ENCODE results near the gene HIPK2. TPM values are rescaled to one million over a fixed set of nuclear protein-coding genes. Genes with fewer than 3 reads are reported as not detected.
A peak's percentile ranks its signal among the peaks of the same experiment; 100 is the strongest.

Gene HIPK2
- total RNA-seq, 1 donor from 2014 or later, result 27.6 TPM

DNA sequence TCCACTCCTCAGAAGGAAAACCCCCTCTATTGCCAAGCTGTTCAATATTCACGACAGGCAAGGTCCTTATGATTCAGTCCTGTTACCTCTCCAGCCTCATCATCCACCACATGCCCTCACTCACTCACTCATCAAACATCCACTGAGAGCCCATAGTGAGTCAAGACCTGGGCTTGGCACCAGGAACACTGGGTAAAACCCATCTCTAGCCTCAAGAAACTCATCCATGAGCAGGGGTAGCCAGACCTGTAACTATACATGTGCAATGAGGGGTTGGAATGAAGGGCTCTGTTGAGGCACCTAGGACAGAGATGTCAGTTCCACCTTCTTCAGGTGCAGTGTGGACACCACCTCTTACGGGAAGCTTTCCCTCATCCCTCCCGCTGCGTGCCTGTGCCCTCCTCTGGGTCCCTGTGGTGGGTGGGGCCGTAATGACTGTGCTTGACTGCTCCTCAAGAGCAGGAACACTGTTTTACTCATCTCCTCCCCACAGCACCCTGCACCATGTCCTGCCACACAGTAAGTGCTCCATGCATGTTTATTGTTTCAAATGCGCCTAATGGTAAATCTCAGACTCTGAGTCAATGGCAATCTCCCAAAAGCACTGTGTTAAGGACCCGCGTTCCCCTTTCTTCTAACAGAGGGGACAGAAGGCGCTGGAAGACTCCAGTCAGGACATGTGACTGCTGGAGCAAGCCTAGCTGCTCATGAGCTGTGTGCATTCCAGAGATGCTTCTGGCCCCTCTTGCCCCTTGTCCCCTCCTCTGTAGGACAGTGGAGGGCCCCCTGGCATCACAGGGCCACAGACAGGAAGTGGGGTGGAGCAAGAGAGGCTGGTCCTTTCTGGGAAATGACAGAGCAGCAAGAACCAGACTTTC lies 95.4 kb downstream of the HIPK2 start:
- no peaks in the 10 kb centered on the region for H3K27me3 Mint-ChIP-seq (ENCODE audit: low read depth)
- peaks cover 47% of the 10 kb centered on the region for H3K36me3 Mint-ChIP-seq (ENCODE audit: low read depth)
- DNase-seq (ENCODE audit: low spot score), result no peak
- intact Hi-C loops (cut with micrococcal nuclease), result loop anchor here (1.0 to 5.0 kb wide), 7 partner anchors 13 to 450 kb away; partner anchors contain the start of gene UBN2
- peak overlapping the region; percentile 53 for H3K4me3 Mint-ChIP-seq (ENCODE audit: low read depth)
- peak overlapping the region; percentile 92 for H3K27ac Mint-ChIP-seq
- peaks cover 16% of the 10 kb centered on the region for H3K9me3 Mint-ChIP-seq
- H3K4me1 Mint-ChIP-seq (ENCODE audit: low read depth), result peaks cover 55% of the 10 kb centered on the region

- Mint-ChIP-seq H3K27ac (peak overlapping the region; percentile 92), H3K9me3 (peaks cover 13% of the 10 kb centered on the region), H3K4me1 (ENCODE audit: low read depth) (peaks cover 55% of the 10 kb centered on the region), H3K36me3 (ENCODE audit: low read depth) (peaks cover 44% of the 10 kb centered on the region), H3K27me3 (ENCODE audit: low read depth) (no peaks in the 10 kb centered on the region), H3K4me3 (ENCODE audit: low read depth) (peak overlapping the region; percentile 53)
- intact Hi-C loops (cut with micrococcal nuclease), result loop anchor here (1.0 to 5.0 kb wide), 8 partner anchors 12 to 449 kb away; partner anchors contain the start of gene UBN2
- no peak for DNase-seq (ENCODE audit: low spot score)
Measured at GRCh38 chr7:139681812-139682135, 96.0 kb downstream of the HIPK2 start.

DNA sequence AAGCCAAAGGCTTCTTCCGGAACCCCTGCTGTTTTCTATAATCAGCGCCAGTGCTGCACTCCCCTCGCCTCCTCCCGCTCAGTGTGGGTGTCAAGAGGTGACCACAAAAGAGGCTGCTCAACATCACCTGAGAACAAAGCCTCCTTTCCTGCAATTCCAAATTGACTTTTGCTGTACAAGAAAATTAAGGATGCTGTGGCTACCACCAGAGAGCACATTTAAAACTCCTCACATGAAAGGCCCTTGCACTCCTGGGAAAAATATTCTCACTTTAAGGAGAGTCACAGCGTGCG lies 96.4 kb downstream of the HIPK2 start:
- H3K27me3 Mint-ChIP-seq (ENCODE audit: low read depth), result no peaks in the 10 kb centered on the region
- H3K36me3 Mint-ChIP-seq (ENCODE audit: low read depth), result peaks cover 41% of the 10 kb centered on the region
- DNase-seq (ENCODE audit: low spot score), result no peak
- H3K9me3 Mint-ChIP-seq, result peaks cover 9% of the 10 kb centered on the region
- H3K4me1 Mint-ChIP-seq (ENCODE audit: low read depth), result peaks cover 55% of the 10 kb centered on the region
- peak overlapping the region; percentile 92 for H3K27ac Mint-ChIP-seq
- intact Hi-C loops (cut with micrococcal nuclease), result loop anchor here (1.0 to 5.0 kb wide), 3 partner anchors 41 to 449 kb away; partner anchors contain the start of gene UBN2
- H3K4me3 Mint-ChIP-seq (ENCODE audit: low read depth), result peak overlapping the region; percentile 53

GRCh38 chr7:139680676-139681462 lies 96.9 kb downstream of the HIPK2 start:
- intact Hi-C loops (cut with micrococcal nuclease), result loop anchor here (1.0 to 5.0 kb wide), 3 partner anchors 41 to 449 kb away; partner anchors contain the start of gene UBN2
- Mint-ChIP-seq H3K4me1 (ENCODE audit: low read depth) (peaks cover 61% of the 10 kb centered on the region), H3K9me3 (peaks cover 4% of the 10 kb centered on the region), H3K27me3 (ENCODE audit: low read depth) (no peaks in the 10 kb centered on the region), H3K36me3 (ENCODE audit: low read depth) (peaks cover 35% of the 10 kb centered on the region), H3K27ac (peak overlapping the region; percentile 92), H3K4me3 (ENCODE audit: low read depth) (peak overlapping the region; percentile 27)
- DNase-seq (ENCODE audit: low spot score), result peak; percentile 67

GRCh38 chr7:139679731-139680594 lies 97.8 kb downstream of the HIPK2 start:
- peaks cover 67% of the 10 kb centered on the region for H3K4me1 Mint-ChIP-seq (ENCODE audit: low read depth)

GRCh38 chr7:139676390-139676789 lies 101.4 kb downstream of the HIPK2 start:
- intact Hi-C loops (cut with micrococcal nuclease), result no loop called here
- Mint-ChIP-seq H3K4me1 (ENCODE audit: low read depth) (peaks cover 55% of the 10 kb centered on the region), H3K36me3 (ENCODE audit: low read depth) (peaks cover 25% of the 10 kb centered on the region), H3K27me3 (ENCODE audit: low read depth) (no peaks in the 10 kb centered on the region), H3K4me3 (ENCODE audit: low read depth) (no peak overlapping the region), H3K9me3 (no peaks in the 10 kb centered on the region), H3K27ac (no peak overlapping the region)
- DNase-seq (ENCODE audit: low spot score), result no peak

More at GRCh38 chr7:139679731-139680594, 97.8 kb downstream of the HIPK2 start:
- intact Hi-C loops (cut with micrococcal nuclease), result loop anchor here (5.0 kb wide), 2 partner anchors 42 to 448 kb away; partner anchors contain the start of gene UBN2
- Mint-ChIP-seq H3K36me3 (ENCODE audit: low read depth) (peaks cover 30% of the 10 kb centered on the region), H3K27me3 (ENCODE audit: low read depth) (no peaks in the 10 kb centered on the region), H3K9me3 (no peaks in the 10 kb centered on the region), H3K4me3 (ENCODE audit: low read depth) (no peak overlapping the region), H3K27ac (peak overlapping the region; percentile 92)
- DNase-seq (ENCODE audit: low spot score), result no peak

- peaks cover 22% of the 10 kb centered on the region for H3K36me3 Mint-ChIP-seq (ENCODE audit: low read depth)
- intact Hi-C loops (cut with micrococcal nuclease), result no loop called here
- H3K27ac Mint-ChIP-seq, result no peak overlapping the region
- H3K27me3 Mint-ChIP-seq (ENCODE audit: low read depth), result no peaks in the 10 kb centered on the region
- DNase-seq (ENCODE audit: low spot score), result no peak
- H3K4me3 Mint-ChIP-seq (ENCODE audit: low read depth), result no peak overlapping the region
- H3K4me1 Mint-ChIP-seq (ENCODE audit: low read depth), result peaks cover 46% of the 10 kb centered on the region
- H3K9me3 Mint-ChIP-seq, result no peaks in the 10 kb centered on the region
Measured at GRCh38 chr7:139675127-139676125, 102.4 kb downstream of the HIPK2 start.

DNA sequence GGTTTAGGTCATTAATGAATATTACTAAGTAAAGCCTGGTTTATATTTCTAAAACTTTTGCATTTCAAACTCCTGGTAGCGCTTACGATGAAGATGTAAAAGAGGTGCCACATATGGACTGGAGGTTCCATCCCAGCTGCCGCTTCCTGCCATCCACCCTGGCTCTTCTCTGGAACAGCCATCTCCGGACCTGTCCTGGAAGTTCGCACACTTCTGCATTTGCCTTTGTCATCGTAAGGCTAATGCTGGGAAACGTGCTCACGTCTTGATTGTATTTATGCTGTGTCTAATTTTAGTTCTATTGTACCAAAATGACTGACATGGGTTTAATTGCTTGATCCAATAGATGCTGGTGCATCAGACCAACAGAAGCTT lies 103.1 kb downstream of the HIPK2 start:
- Mint-ChIP-seq H3K4me3 (ENCODE audit: low read depth) (no peak overlapping the region), H3K27ac (no peak overlapping the region), H3K36me3 (ENCODE audit: low read depth) (peaks cover 22% of the 10 kb centered on the region), H3K27me3 (ENCODE audit: low read depth) (no peaks in the 10 kb centered on the region), H3K9me3 (no peaks in the 10 kb centered on the region), H3K4me1 (ENCODE audit: low read depth) (peaks cover 46% of the 10 kb centered on the region)
- intact Hi-C loops (cut with micrococcal nuclease), result no loop called here
- no peak for DNase-seq (ENCODE audit: low spot score)

DNA sequence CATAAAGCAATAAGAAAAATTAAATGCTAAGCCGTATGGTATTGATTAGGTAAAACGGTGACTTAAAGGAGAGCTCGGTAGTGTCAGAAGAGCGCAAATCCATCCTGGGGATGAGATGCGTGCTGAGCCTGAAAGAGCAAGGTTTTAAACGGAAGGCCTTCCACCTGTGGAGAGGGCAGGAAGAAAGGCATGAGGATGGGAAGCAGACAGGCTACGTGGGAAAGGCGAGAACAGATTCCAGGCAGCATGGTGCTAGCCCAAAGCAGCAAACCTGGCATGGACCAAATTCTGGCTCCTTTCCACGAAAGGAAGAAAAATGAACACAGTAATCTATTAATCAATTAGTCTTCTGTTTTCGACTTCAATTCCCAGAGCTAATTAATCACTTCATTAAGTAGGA lies 103.5 kb downstream of the HIPK2 start:
- Mint-ChIP-seq H3K27ac (no peak overlapping the region), H3K4me1 (ENCODE audit: low read depth) (peaks cover 46% of the 10 kb centered on the region), H3K4me3 (ENCODE audit: low read depth) (no peak overlapping the region), H3K36me3 (ENCODE audit: low read depth) (peaks cover 21% of the 10 kb centered on the region), H3K9me3 (no peaks in the 10 kb centered on the region), H3K27me3 (ENCODE audit: low read depth) (no peaks in the 10 kb centered on the region)
- intact Hi-C loops (cut with micrococcal nuclease), result no loop called here
- DNase-seq (ENCODE audit: low spot score), result no peak

DNA sequence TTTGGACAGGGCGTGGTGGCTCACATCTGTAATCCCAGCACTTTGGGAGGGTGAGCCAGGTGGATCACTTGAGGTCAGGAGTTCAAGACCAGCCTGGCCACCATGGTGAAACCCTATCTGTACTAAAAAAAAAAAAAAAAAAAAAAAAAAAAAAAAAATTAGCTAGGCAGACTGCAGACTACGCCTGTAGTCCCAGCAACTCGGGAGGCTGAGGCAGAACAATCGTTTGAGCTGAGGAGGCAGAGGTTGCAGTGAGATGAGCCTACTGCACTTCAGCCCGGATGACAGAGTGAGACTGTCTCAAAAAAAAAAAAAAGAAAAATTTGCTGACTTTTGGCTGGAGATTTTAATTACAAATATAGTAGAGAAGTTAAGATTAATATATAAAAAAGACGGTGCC lies 104.0 kb downstream of the HIPK2 start:
- H3K27ac Mint-ChIP-seq, result no peak overlapping the region
- intact Hi-C loops (cut with micrococcal nuclease), result loop anchor here (2.0 kb wide), 1 partner anchor 243 kb away; no protein-coding TSS in a partner anchor
- no peaks in the 10 kb centered on the region for H3K27me3 Mint-ChIP-seq (ENCODE audit: low read depth)
- no peaks in the 10 kb centered on the region for H3K9me3 Mint-ChIP-seq
- H3K36me3 Mint-ChIP-seq (ENCODE audit: low read depth), result peaks cover 20% of the 10 kb centered on the region
- no peak overlapping the region for H3K4me3 Mint-ChIP-seq (ENCODE audit: low read depth)
- no peak for DNase-seq (ENCODE audit: low spot score)
- peaks cover 47% of the 10 kb centered on the region for H3K4me1 Mint-ChIP-seq (ENCODE audit: low read depth)

- intact Hi-C loops (cut with micrococcal nuclease), result loop anchor here (2.0 kb wide), 1 partner anchor 244 kb away; no protein-coding TSS in a partner anchor
- H3K4me3 Mint-ChIP-seq (ENCODE audit: low read depth), result peak overlapping the region; percentile 6
- peak overlapping the region; percentile 73 for H3K27ac Mint-ChIP-seq
- no peaks in the 10 kb centered on the region for H3K9me3 Mint-ChIP-seq
- H3K27me3 Mint-ChIP-seq (ENCODE audit: low read depth), result no peaks in the 10 kb centered on the region
- peaks cover 16% of the 10 kb centered on the region for H3K36me3 Mint-ChIP-seq (ENCODE audit: low read depth)
- peaks cover 45% of the 10 kb centered on the region for H3K4me1 Mint-ChIP-seq (ENCODE audit: low read depth)
- no peak for DNase-seq (ENCODE audit: low spot score)
Measured at GRCh38 chr7:139673230-139673629, 104.6 kb downstream of the HIPK2 start.

Data from activated T-helper 2 cell treated with anti-CD3 and anti-CD28 coated beads, Interferon-gamma antibody, Interleukin-2, Interleukin-4, amounts not matched to agents 10 μg/mL and 5 μg/mL and 100 μg/mL, durations not matched to agents 14 hours and 24 hours and 36 hours (primary cell).